AG10803 (cell line): ENCODE measurements around the gene SPTBN2.

Source experiments
- DNase-seq: peaks from one replicate; pipeline ENCODE4 v3.0.0; 2010; ENCODE audit warnings: low read depth
- H3K4me3 ChIP-seq: 2 replicates; pipeline ENCODE4 v1.5.1; 2011; ENCODE audit warnings: mild to moderate bottlenecking, low read length, control low read depth
- TF ChIP-seq, protein P1 (sequence below): conservative IDR thresholded peaks from 2 replicates; pipeline ENCODE4 v1.5.1; 2011; ENCODE audit warnings: mild to moderate bottlenecking, low read length, control low read depth, inconsistent platforms

SPTBN2 gene

DNA sequence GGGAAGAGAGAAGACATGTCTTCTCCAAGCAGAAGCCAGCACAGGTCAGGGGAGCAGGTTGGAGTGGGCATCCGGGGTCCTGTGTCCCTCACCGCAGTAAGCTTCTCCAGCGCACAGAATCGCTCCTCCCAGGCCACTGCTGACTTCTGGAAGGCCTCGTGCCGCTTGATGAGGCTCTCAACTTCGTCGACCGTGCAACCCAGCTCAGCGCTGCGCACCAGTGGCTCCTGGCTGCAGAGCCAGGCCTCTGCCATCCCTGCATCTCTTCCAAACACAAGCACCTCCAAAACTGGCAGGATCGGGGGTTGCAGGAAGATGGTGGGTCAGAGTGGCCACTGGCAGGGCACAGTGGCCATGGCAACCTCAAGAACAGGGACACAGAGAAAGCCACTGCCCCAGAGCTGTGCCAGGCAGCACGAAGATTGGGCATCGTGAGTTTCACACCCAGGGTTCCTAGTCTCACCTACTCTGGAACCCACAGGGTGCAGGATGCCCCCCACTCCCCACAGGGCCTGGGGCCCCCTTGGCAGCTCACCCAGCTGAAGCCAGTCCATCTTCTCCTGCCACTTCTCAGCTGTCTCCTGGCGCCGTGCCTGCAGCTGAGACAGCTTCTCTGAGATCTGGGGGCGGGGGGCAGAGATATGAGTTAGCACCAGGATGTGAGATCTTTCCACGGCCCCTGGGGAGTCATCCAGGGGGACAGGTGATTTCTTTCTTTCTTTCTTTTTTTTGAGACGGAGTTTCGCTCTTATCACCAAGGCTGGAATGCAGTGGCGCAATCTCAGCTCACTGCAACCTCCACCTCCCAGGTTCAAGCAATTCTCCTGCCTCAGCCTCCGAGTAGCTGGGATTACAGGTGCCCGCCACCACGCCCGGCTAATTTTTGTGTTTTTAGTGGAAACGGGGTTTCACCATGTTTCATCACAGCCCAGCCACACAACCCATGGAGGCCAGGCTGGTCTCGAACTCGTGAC is 40.2 kb downstream of the SPTBN2 start:
- DNase-seq = no peak
- H3K4me3 ChIP-seq = no peak overlapping the region

DNA sequence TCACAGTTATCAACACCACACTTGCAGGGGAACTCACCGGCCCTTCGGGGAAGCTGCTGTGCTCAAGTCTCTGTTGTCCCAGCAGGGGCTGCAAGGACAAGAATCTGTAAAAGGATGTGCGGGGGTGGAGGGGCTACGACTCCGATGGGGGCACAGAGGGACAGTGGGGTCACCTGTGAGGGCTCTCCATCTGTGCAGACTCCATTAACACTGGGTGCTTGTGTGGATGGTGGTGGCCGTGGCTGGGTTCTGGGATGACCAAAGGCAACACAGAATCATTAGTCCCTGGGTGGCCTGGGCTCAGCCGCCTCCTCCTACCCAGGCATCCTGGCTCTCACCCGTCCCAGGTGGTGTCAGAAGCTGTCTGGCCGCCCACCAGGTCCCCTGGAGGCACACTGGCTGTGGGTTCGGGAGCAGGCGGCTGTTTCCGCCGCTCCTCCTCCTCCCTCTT is 41.2 kb downstream of the SPTBN2 start:
- TF ChIP-seq, protein P1, sequence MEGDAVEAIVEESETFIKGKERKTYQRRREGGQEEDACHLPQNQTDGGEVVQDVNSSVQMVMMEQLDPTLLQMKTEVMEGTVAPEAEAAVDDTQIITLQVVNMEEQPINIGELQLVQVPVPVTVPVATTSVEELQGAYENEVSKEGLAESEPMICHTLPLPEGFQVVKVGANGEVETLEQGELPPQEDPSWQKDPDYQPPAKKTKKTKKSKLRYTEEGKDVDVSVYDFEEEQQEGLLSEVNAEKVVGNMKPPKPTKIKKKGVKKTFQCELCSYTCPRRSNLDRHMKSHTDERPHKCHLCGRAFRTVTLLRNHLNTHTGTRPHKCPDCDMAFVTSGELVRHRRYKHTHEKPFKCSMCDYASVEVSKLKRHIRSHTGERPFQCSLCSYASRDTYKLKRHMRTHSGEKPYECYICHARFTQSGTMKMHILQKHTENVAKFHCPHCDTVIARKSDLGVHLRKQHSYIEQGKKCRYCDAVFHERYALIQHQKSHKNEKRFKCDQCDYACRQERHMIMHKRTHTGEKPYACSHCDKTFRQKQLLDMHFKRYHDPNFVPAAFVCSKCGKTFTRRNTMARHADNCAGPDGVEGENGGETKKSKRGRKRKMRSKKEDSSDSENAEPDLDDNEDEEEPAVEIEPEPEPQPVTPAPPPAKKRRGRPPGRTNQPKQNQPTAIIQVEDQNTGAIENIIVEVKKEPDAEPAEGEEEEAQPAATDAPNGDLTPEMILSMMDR = no peak
- no peak for DNase-seq
- H3K4me3 ChIP-seq = no peak overlapping the region

More for the DNA sequence above, 40.2 kb downstream of the SPTBN2 start:
- TF ChIP-seq, protein P1 = no peak

DNA sequence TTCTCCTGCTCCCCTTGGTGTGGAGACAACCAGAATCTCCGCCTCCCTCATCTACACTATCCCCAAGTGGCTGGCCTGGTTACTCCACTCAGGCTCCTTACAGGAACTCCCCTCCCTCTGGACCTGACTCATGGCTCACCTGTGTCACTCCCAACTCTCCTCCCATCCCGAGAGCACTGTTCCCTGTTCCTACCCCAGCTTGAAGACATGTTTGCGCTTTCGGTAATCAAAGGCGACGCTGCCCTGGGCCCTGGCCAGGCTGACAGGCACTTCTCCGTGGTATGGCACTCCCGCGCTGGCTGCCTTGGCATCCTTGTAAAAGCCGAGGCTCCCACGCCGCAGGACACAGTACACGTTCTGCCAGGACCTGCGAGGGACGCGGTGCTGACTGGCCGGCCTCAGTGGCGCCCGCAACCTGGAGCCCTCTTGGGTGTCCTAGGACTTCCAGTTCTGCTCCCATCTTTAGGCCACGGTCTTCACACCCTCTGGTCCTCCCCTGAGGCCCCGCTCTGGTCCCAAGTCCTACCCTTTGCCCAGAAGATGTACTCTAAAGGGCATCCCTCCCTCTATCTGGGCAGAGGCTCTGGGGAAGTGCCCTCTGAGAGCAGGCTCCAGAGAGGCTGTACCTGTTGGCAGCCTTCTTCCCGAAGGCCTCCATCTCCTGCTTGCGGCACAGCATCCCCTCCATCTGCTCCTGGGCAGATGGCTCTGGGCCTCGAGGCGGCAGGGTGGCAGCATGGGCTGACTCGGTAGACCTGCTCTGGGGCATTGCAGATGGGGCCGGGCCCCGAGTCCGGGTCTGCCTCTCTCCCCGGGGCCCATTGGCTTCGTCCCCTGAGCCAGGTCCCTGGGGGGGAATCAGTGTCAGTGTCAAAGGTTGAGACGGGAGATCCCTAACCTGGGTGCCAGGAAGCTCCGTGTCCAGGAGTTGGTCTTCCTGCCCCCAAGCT is 41.9 kb downstream of the SPTBN2 start:
- no peak for DNase-seq
- TF ChIP-seq, protein P1 = no peak
- H3K4me3 ChIP-seq = no peak overlapping the region

DNA sequence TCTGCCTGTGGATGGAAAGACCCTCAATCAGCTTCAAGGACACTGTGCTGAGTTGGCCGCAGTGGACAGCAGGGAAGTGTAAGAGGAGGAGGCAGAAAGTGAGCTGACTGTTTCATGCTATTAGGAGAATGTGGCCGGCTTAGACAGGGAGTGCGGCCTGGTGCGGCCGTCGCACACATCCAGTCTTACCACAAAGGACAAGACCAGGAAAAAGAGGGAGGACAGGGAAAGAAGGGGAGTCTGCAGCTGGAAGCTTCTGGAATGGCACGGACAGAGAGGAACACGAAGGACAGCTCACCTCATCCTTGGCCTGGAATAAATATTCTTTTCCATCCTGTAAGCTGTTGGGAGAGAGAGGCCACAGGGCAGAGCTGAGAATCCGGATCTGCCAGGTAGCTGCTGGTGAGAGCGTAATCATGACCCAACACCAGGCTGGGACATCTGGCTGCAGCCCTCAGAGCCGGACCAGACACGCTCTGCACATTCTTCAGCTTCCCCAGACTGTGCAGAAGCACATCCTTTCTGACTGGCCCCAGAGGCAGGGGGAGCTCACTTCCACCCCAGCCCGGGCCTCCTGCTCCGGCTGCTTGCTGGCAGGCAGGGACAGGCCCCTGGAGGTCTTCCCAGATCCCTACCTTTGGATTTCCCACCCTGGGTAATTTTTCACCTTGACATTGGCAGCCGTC is 42.8 kb downstream of the SPTBN2 start:
- H3K4me3 ChIP-seq = no peak overlapping the region
- TF ChIP-seq, protein P1 = no peak
- no peak for DNase-seq

DNA sequence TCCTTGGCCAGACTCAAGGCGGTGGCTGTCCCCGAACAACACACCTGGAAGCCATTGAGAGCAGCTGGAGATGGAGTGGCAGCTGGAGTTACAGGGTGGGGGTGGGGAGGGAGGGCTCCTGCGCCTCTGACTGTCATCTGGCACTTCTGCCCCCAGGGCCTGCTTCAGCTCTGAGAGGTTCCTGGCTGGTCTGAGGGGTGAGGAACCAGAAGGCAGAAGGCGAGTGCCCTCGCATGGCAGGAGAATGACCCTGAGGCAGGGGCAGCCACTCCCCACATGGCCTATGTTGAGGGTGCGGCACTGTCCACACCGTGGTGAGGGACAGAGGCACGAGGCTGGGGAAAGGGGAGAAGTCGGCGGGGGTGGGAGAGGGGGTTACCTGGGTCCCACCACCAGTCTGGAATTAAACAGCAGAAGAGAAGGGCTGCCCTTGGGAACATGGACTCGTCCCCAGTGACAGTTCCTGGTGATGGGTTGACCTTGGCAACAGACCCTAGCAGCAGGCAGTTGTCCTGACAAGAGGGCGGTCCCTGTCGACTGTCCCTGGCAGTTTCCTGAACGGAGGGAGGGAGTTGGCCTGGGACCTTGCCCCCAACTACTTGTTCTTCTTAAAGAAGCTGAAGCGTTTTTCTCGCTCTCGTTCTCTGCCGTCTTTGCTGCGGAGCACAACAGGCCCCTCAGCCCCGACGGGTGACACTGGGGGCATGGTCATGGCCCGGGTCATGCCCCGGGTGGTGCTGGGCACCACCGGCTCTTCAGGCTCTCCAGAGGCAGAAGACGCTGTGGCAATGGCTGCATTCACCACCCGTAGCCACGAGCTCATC is 43.5 kb downstream of the SPTBN2 start:
- DNase-seq = no peak
- TF ChIP-seq, protein P1 = no peak
- no peak overlapping the region for H3K4me3 ChIP-seq

DNA sequence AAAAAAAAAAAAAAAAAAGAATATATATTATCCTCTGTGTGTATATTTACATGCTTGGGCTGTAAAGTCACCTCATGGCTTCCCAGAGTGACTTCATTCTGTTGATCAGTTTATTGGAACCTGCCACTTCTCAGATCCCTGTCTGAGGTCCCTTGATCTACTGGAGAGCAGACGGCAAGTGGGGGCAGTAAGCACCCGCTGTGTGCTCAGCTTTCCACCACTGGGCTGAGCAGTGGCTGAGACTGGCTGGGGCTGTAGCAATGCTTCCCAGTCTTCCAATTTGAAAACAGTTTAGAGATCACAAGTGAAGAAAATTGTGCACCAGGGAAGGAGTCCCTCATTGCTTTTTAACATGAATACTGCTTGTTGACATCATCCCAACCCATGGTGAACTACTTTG is 44.4 kb downstream of the SPTBN2 start:
- TF ChIP-seq, protein P1 = no peak
- H3K4me3 ChIP-seq = no peak overlapping the region
- no peak for DNase-seq
